GM06990 (cell line): Measurements from ENCODE around the gene NEDD4L.

Experiments
- DNase-seq: peaks from one replicate; pipeline ENCODE4 v3.0.0-alpha.2; 2011; ENCODE audit not compliant: insufficient read length; ENCODE audit errors: extremely low read depth
- H3K27me3 ChIP-seq: replicated peaks from 2 replicates; pipeline ENCODE4 v1.6.0; 2011; ENCODE audit warnings: low read length; ENCODE audit not compliant: control insufficient read depth, insufficient read depth
- H3K36me3 ChIP-seq: 2 replicates; pipeline ENCODE4 v1.5.1; 2011; ENCODE audit warnings: low read length; ENCODE audit not compliant: control insufficient read depth, insufficient read depth
- H3K4me3 ChIP-seq: replicated peaks from 2 replicates; pipeline ENCODE4 v1.5.1; 2011; ENCODE audit warnings: low read depth, mild to moderate bottlenecking, control low read depth, low read length
- CTCF ChIP-seq: IDR thresholded peaks from 2 replicates; pipeline ENCODE4 v1.5.1; 2011; ENCODE audit warnings: low read length, control low read depth, mild to moderate bottlenecking, inconsistent platforms; ENCODE audit not compliant: insufficient read depth, poor library complexity, severe bottlenecking

The NEDD4L gene

GRCh38 chr18:58290116-58290695 is 246.2 kb downstream of the NEDD4L start:
- Histone ChIP-seq H3K27me3 (no peaks in the 10 kb centered on the region), H3K36me3 (no peaks in the 10 kb centered on the region), H3K4me3 (no peak overlapping the region)
- no peak for TF ChIP-seq CTCF
- no peak for DNase-seq

- DNase-seq, result no peak
- H3K4me3 ChIP-seq, result no peak overlapping the region
- H3K27me3 ChIP-seq, result no peaks in the 10 kb centered on the region
- no peaks in the 10 kb centered on the region for H3K36me3 ChIP-seq
- TF ChIP-seq CTCF, result no peak
Observed at GRCh38 chr18:58291131-58291530, 247.1 kb downstream of the NEDD4L start.

- Histone ChIP-seq H3K27me3 (no peaks in the 10 kb centered on the region), H3K4me3 (no peak overlapping the region), H3K36me3 (no peaks in the 10 kb centered on the region)
- DNase-seq, result no peak
- TF ChIP-seq CTCF, result no peak
Observed at GRCh38 chr18:58292638-58293037, 248.6 kb downstream of the NEDD4L start.

GRCh38 chr18:58297198-58297597 is 253.2 kb downstream of the NEDD4L start:
- Histone ChIP-seq H3K27me3 (no peaks in the 10 kb centered on the region), H3K36me3 (no peaks in the 10 kb centered on the region), H3K4me3 (no peak overlapping the region)
- no peak for TF ChIP-seq CTCF
- DNase-seq, result no peak

GRCh38 chr18:58298251-58299134 is 254.5 kb downstream of the NEDD4L start:
- no peak overlapping the region for H3K4me3 ChIP-seq
- no peak for DNase-seq
- no peaks in the 10 kb centered on the region for H3K36me3 ChIP-seq
- no peak for TF ChIP-seq CTCF
- no peaks in the 10 kb centered on the region for H3K27me3 ChIP-seq
